Gastroesophageal sphincter (tissue), 3 donors: ENCODE measurements around the gene P2RY10.

Experiments
- POLR2A ChIP-seq, 2 donors: fragments of 450-650 bp; IDR thresholded peaks; one replicate each; pipeline ENCODE4 v1.6.1; 2017; ENCODE audit warnings: antibody characterized with exemption in 2 of 2, mild to moderate bottlenecking in 2 of 2, moderate library complexity in 1 of 2
- TF ChIP-seq, protein P1 (sequence below), 4 experiments: fragments of 200-600 bp in 2 of 4; fragments of 450-650 bp in 2 of 4; sonication (generic) in 1 of 4; IDR thresholded peaks; one replicate each; pipeline ENCODE4 v1.5.1; 2017 to 2019; ENCODE audit warnings: antibody characterized with exemption in 4 of 4, mild to moderate bottlenecking in 2 of 4, moderate library complexity in 2 of 4

DNA sequence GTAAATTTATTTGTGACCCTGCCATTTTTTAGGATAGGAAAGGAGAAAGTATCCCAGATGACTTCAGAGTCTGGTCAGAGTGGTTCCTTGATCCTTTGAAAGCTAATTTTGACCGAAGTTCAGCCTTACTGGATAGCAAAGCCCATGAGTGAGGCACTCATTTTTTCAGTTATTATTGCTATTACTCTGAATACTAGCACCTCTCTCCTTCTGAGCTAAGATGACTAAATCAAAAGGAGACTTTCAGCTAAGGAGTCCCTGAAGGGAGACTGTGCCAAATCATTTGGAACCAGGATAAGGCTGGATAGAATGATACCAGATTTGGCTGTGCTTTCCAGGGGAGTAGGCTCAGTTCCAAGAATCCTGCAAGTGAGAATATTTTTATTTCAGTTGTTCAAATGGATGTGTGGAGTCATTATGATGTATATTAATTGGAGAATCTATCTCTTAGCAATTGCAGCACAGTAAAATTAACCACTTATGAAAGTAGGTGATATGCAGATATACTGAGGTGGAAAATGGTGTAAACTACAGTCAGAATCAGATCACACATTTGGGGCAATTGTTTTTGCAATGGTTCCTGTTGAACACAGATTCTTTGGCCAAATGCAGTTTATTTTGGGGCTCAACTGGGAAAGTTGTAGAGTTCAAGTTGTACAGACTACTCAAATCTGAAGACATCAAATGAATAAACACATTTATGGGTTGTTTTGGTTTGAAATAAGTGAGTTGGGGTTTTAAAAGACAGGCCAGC lies 1.2 kb downstream of the P2RY10 start:
- TF ChIP-seq, protein P1, sequence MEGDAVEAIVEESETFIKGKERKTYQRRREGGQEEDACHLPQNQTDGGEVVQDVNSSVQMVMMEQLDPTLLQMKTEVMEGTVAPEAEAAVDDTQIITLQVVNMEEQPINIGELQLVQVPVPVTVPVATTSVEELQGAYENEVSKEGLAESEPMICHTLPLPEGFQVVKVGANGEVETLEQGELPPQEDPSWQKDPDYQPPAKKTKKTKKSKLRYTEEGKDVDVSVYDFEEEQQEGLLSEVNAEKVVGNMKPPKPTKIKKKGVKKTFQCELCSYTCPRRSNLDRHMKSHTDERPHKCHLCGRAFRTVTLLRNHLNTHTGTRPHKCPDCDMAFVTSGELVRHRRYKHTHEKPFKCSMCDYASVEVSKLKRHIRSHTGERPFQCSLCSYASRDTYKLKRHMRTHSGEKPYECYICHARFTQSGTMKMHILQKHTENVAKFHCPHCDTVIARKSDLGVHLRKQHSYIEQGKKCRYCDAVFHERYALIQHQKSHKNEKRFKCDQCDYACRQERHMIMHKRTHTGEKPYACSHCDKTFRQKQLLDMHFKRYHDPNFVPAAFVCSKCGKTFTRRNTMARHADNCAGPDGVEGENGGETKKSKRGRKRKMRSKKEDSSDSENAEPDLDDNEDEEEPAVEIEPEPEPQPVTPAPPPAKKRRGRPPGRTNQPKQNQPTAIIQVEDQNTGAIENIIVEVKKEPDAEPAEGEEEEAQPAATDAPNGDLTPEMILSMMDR (IDR thresholded peaks at IDR 0.05) = no peak
- no peak for TF ChIP-seq POLR2A (IDR thresholded peaks at IDR 0.05)
